Upper lobe of right lung (tissue), 1 donor: ENCODE data around the gene RAB40A. TPM values are rescaled to one million over a fixed set of nuclear protein-coding genes. Genes with fewer than 3 reads are reported as not detected.

Source experiments
- ATAC-seq: fragments of 200-7000 bp; cut with Tn5 transposase; one replicate; pipeline ENCODE4 v1.9.1; 2020; ENCODE audit warnings: mild to moderate bottlenecking, moderate library complexity
- DNase-seq: peaks from one replicate; pipeline ENCODE4 v3.0.0-alpha.2; 2020
- H3K27ac ChIP-seq: fragments of 200-600 bp; one replicate; pipeline ENCODE4 v1.8.0; 2022
- H3K27me3 ChIP-seq: fragments of 200-600 bp; one replicate; pipeline ENCODE4 v1.8.0; 2022; ENCODE audit warnings: mild to moderate bottlenecking
- H3K36me3 ChIP-seq: fragments of 200-600 bp; one replicate; pipeline ENCODE4 v1.8.0; 2022
- H3K4me1 ChIP-seq: fragments of 200-600 bp; one replicate; pipeline ENCODE4 v1.8.0; 2022
- H3K4me3 ChIP-seq: fragments of 200-600 bp; one replicate; pipeline ENCODE4 v1.8.0; 2022; ENCODE audit warnings: mild to moderate bottlenecking
- H3K9me3 ChIP-seq: fragments of 200-600 bp; one replicate; pipeline ENCODE4 v1.8.0; 2022
- CTCF ChIP-seq: fragments of 200-600 bp; IDR thresholded peaks from one replicate; pipeline ENCODE4 v1.8.0; 2022; ENCODE audit warnings: antibody characterized with exemption
- intact Hi-C: fragments of 100-400 bp; cut with DNase I; formaldehyde crosslinking; loops from one replicate; pipeline ENCODE4 v1.11.0; 2022
- total RNA-seq: library from RNA; stranded (reverse); fragmentation: NEBNext Ultra II Directional; extraction: Animal tissue kit (Norgen Biotek cat#: 25700); gene quantifications from one replicate; pipeline ENCODE4 v1.2.1, GENCODE V29; 2021
- donor health status: DM: no; HTN: yes; CAD: no; lungs with severe emphysema.

The RAB40A gene
- total RNA-seq, 1 donor from 2014 or later = 1.1 TPM

GRCh38 chrX:103536071-103536470 is 16.8 kb upstream of the RAB40A start:
- DNase-seq = no peak
- Histone ChIP-seq H3K27me3 (no peaks in the 10 kb centered on the region), H3K4me1 (no peaks in the 10 kb centered on the region), H3K9me3 (no peaks in the 10 kb centered on the region), H3K27ac (peak overlapping the region; percentile 58), H3K4me3 (no peak overlapping the region), H3K36me3 (no peaks in the 10 kb centered on the region)
- ATAC-seq = no peak
- intact Hi-C loops = loop anchor here (10.0 kb wide), 1 partner anchor 279 kb away; no protein-coding TSS in a partner anchor
- no peak for TF ChIP-seq CTCF

- H3K27me3 ChIP-seq = no peaks in the 10 kb centered on the region
- DNase-seq = no peak
- no peak overlapping the region for H3K4me3 ChIP-seq
- no peaks in the 10 kb centered on the region for H3K4me1 ChIP-seq
- H3K36me3 ChIP-seq = no peaks in the 10 kb centered on the region
- no peak overlapping the region for H3K27ac ChIP-seq
- intact Hi-C loops = loop anchor here (10.0 kb wide), 1 partner anchor 280 kb away; no protein-coding TSS in a partner anchor
- ATAC-seq = no peak
- H3K9me3 ChIP-seq = no peaks in the 10 kb centered on the region
- no peak for TF ChIP-seq CTCF
Measured at GRCh38 chrX:103535206-103535605, 15.9 kb upstream of the RAB40A start.

GRCh38 chrX:103533511-103534216 is 14.4 kb upstream of the RAB40A start:
- intact Hi-C loops = loop anchor here (10.0 kb wide), 1 partner anchor 281 kb away; no protein-coding TSS in a partner anchor
- peak overlapping the region; percentile 36 for H3K4me3 ChIP-seq
- H3K9me3 ChIP-seq = no peaks in the 10 kb centered on the region

GRCh38 chrX:103531002-103531401 is 11.7 kb upstream of the RAB40A start:
- ATAC-seq (no peak), DNase-seq (no peak)
- TF ChIP-seq CTCF = no peak
- H3K9me3 ChIP-seq = no peaks in the 10 kb centered on the region
- no peaks in the 10 kb centered on the region for H3K27me3 ChIP-seq
- H3K36me3 ChIP-seq = no peaks in the 10 kb centered on the region
- no peak overlapping the region for H3K4me3 ChIP-seq
- no peaks in the 10 kb centered on the region for H3K4me1 ChIP-seq
- H3K27ac ChIP-seq = no peak overlapping the region
- intact Hi-C loops = loop anchor here (10.0 kb wide), 1 partner anchor 284 kb away; no protein-coding TSS in a partner anchor

More at GRCh38 chrX:103533511-103534216, 14.4 kb upstream of the RAB40A start:
- peak; percentile 86 for ATAC-seq
- peak; percentile 71 for DNase-seq
- no peak overlapping the region for H3K27ac ChIP-seq
- H3K27me3 ChIP-seq = no peaks in the 10 kb centered on the region
- H3K36me3 ChIP-seq = no peaks in the 10 kb centered on the region
- H3K4me1 ChIP-seq = no peaks in the 10 kb centered on the region
- peak; percentile 71 for TF ChIP-seq CTCF

GRCh38 chrX:103530545-103530944 is 11.3 kb upstream of the RAB40A start:
- ATAC-seq = no peak
- H3K36me3 ChIP-seq = no peaks in the 10 kb centered on the region
- intact Hi-C loops = loop anchor here (10.0 kb wide), 1 partner anchor 284 kb away; no protein-coding TSS in a partner anchor
- no peaks in the 10 kb centered on the region for H3K27me3 ChIP-seq
- no peaks in the 10 kb centered on the region for H3K4me1 ChIP-seq
- H3K4me3 ChIP-seq = no peak overlapping the region
- H3K27ac ChIP-seq = no peak overlapping the region
- H3K9me3 ChIP-seq = no peaks in the 10 kb centered on the region
- no peak for DNase-seq
- TF ChIP-seq CTCF = no peak
